WTC11 (cell line): ENCODE data around the gene CELF2.

ENCODE experiments used
- CREM ChIP-seq: sonication (generic); formaldehyde crosslinking; IDR thresholded peaks from 2 replicates; pipeline ENCODE4 v1.8.1; 2022; ENCODE audit warnings: mild to moderate bottlenecking, missing genetic modification reagents, moderate library complexity
- FOXP1 ChIP-seq: sonication (generic); formaldehyde crosslinking; IDR thresholded peaks from 2 replicates; pipeline ENCODE4 v1.8.0; 2022; ENCODE audit warnings: missing genetic modification reagents, mild to moderate bottlenecking, moderate library complexity, borderline replicate concordance
- NFYB ChIP-seq: sonication (generic); formaldehyde crosslinking; conservative IDR thresholded peaks from 2 replicates; pipeline ENCODE4 v1.8.0; 2022; ENCODE audit warnings: low read depth, missing genetic modification reagents
- SP1 ChIP-seq: sonication (generic); formaldehyde crosslinking; conservative IDR thresholded peaks from 2 replicates; pipeline ENCODE4 v1.8.1; 2022; ENCODE audit warnings: missing genetic modification reagents
- TP53 ChIP-seq: sonication (generic); formaldehyde crosslinking; IDR thresholded peaks from 2 replicates; pipeline ENCODE4 v1.8.1; 2023; ENCODE audit warnings: mild to moderate bottlenecking, missing genetic modification reagents
- ZNF263 ChIP-seq: sonication (generic); formaldehyde crosslinking; IDR thresholded peaks from 2 replicates; pipeline ENCODE4 v1.8.1; 2022; ENCODE audit warnings: low read depth, mild to moderate bottlenecking, moderate library complexity, missing genetic modification reagents
- TF ChIP-seq, protein P1 (sequence below): sonication (generic); formaldehyde crosslinking; IDR thresholded peaks from 2 replicates; pipeline ENCODE4 v1.8.0; 2022; ENCODE audit warnings: mild to moderate bottlenecking, missing genetic modification reagents
- TF ChIP-seq, protein P2 (sequence below): fragments of 200-600 bp; IDR thresholded peaks from 2 replicates; pipeline ENCODE4 v1.8.0; 2022; ENCODE audit warnings: antibody characterized with exemption
- TF ChIP-seq, protein P3 (sequence below): sonication (generic); formaldehyde crosslinking; conservative IDR thresholded peaks from 2 replicates; pipeline ENCODE4 v1.8.1; 2022; ENCODE audit warnings: mild to moderate bottlenecking, missing genetic modification reagents
- TF ChIP-seq, protein P4 (sequence below): sonication (generic); formaldehyde crosslinking; IDR thresholded peaks from 2 replicates; pipeline ENCODE4 v1.8.1; 2022; ENCODE audit warnings: mild to moderate bottlenecking, missing genetic modification reagents, moderate library complexity, borderline replicate concordance
- TF ChIP-seq, protein P5 (sequence below): sonication (generic); formaldehyde crosslinking; IDR thresholded peaks from 2 replicates; pipeline ENCODE4 v1.8.1; 2023; ENCODE audit warnings: mild to moderate bottlenecking, missing genetic modification reagents, borderline replicate concordance
- TF ChIP-seq, protein P6 (sequence below): sonication (generic); formaldehyde crosslinking; IDR thresholded peaks from 2 replicates; pipeline ENCODE4 v1.8.1; 2023; ENCODE audit warnings: mild to moderate bottlenecking, missing genetic modification reagents, moderate library complexity

DNA sequence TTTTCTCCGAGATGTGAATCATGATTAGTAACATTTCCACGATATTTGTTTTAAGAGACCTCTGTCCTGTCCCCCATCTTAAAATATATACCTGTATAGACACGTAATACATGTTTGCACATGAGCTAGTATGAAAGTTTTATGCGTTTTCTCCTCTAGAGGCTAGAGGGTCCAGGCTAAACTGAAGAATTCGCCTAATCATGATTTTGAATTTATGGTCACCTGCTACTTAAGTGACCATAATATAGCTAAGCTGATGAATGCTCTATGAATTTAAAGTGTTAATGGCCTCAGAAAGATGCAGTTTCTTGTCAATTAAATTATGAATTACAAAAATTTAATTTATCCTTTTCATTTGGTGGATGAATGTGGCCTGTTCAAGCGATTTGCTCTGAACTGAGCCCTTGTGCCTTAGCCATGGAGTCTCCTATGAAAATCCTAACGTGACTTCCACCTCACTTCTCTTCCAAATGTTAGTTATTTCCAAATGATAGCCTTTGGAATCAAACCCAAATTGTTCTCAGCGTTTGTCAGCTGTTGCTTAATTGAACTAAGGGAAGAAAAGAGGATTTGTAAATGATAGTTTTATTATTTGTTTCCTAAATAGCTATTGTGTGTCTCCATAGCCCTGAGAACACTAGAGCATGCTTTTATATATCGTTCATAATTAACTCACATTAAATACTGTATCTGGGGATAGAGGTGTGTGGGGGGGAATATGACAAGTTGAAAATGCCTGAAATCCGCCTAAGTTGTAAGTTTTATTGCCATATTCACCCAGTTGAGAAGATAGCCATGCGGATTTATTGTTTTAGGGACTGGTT, 2.3 kb downstream of the CELF2 start:
- TF ChIP-seq, protein P1, sequence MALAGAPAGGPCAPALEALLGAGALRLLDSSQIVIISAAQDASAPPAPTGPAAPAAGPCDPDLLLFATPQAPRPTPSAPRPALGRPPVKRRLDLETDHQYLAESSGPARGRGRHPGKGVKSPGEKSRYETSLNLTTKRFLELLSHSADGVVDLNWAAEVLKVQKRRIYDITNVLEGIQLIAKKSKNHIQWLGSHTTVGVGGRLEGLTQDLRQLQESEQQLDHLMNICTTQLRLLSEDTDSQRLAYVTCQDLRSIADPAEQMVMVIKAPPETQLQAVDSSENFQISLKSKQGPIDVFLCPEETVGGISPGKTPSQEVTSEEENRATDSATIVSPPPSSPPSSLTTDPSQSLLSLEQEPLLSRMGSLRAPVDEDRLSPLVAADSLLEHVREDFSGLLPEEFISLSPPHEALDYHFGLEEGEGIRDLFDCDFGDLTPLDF (CRISPR knock-in tag) = no peak
- TF ChIP-seq, protein P2, sequence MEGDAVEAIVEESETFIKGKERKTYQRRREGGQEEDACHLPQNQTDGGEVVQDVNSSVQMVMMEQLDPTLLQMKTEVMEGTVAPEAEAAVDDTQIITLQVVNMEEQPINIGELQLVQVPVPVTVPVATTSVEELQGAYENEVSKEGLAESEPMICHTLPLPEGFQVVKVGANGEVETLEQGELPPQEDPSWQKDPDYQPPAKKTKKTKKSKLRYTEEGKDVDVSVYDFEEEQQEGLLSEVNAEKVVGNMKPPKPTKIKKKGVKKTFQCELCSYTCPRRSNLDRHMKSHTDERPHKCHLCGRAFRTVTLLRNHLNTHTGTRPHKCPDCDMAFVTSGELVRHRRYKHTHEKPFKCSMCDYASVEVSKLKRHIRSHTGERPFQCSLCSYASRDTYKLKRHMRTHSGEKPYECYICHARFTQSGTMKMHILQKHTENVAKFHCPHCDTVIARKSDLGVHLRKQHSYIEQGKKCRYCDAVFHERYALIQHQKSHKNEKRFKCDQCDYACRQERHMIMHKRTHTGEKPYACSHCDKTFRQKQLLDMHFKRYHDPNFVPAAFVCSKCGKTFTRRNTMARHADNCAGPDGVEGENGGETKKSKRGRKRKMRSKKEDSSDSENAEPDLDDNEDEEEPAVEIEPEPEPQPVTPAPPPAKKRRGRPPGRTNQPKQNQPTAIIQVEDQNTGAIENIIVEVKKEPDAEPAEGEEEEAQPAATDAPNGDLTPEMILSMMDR = no peak
- no peak for TF ChIP-seq ZNF263 (CRISPR knock-in tag)
- TF ChIP-seq TP53 (CRISPR knock-in tag) = no peak
- TF ChIP-seq, protein P3, sequence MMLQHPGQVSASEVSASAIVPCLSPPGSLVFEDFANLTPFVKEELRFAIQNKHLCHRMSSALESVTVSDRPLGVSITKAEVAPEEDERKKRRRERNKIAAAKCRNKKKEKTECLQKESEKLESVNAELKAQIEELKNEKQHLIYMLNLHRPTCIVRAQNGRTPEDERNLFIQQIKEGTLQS (CRISPR knock-in tag) = no peak
- no peak for TF ChIP-seq FOXP1
- TF ChIP-seq, protein P4, sequence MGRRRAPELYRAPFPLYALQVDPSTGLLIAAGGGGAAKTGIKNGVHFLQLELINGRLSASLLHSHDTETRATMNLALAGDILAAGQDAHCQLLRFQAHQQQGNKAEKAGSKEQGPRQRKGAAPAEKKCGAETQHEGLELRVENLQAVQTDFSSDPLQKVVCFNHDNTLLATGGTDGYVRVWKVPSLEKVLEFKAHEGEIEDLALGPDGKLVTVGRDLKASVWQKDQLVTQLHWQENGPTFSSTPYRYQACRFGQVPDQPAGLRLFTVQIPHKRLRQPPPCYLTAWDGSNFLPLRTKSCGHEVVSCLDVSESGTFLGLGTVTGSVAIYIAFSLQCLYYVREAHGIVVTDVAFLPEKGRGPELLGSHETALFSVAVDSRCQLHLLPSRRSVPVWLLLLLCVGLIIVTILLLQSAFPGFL (CRISPR knock-in tag) = no peak
- TF ChIP-seq CREM = no peak
- TF ChIP-seq, protein P5, sequence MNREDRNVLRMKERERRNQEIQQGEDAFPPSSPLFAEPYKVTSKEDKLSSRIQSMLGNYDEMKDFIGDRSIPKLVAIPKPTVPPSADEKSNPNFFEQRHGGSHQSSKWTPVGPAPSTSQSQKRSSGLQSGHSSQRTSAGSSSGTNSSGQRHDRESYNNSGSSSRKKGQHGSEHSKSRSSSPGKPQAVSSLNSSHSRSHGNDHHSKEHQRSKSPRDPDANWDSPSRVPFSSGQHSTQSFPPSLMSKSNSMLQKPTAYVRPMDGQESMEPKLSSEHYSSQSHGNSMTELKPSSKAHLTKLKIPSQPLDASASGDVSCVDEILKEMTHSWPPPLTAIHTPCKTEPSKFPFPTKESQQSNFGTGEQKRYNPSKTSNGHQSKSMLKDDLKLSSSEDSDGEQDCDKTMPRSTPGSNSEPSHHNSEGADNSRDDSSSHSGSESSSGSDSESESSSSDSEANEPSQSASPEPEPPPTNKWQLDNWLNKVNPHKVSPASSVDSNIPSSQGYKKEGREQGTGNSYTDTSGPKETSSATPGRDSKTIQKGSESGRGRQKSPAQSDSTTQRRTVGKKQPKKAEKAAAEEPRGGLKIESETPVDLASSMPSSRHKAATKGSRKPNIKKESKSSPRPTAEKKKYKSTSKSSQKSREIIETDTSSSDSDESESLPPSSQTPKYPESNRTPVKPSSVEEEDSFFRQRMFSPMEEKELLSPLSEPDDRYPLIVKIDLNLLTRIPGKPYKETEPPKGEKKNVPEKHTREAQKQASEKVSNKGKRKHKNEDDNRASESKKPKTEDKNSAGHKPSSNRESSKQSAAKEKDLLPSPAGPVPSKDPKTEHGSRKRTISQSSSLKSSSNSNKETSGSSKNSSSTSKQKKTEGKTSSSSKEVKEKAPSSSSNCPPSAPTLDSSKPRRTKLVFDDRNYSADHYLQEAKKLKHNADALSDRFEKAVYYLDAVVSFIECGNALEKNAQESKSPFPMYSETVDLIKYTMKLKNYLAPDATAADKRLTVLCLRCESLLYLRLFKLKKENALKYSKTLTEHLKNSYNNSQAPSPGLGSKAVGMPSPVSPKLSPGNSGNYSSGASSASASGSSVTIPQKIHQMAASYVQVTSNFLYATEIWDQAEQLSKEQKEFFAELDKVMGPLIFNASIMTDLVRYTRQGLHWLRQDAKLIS (CRISPR knock-in tag) = no peak
- TF ChIP-seq, protein P6, sequence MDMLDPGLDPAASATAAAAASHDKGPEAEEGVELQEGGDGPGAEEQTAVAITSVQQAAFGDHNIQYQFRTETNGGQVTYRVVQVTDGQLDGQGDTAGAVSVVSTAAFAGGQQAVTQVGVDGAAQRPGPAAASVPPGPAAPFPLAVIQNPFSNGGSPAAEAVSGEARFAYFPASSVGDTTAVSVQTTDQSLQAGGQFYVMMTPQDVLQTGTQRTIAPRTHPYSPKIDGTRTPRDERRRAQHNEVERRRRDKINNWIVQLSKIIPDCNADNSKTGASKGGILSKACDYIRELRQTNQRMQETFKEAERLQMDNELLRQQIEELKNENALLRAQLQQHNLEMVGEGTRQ (CRISPR knock-in tag) = no peak
- TF ChIP-seq SP1 (CRISPR knock-in tag) = no peak
- TF ChIP-seq NFYB (CRISPR knock-in tag) = no peak
